NCI-H187 treated with DMSO at 0.1 percent for 48 hours (cell line): Measurements from ENCODE around the gene C20orf173.
"Not testable (repeated sequence)": the region's sequence is repeated elsewhere in the genome, so short reads cannot be mapped to it uniquely, and the experiment has no call there.

ENCODE experiments used
- DNase-seq: peaks from one replicate; lab custom pipeline; 2025; lab: John Stamatoyannopoulos, UW

The C20orf173 gene, protein sequence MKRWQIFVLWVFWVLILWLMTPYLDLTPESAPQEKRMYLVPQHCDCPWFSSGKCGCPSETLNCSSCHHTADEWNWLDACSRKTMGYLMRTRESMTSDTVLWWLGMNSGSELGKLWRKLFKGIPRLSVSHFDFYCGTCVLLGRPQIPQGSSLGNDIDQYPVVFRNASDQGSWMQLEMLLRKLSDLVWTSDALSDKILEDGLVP

DNA sequence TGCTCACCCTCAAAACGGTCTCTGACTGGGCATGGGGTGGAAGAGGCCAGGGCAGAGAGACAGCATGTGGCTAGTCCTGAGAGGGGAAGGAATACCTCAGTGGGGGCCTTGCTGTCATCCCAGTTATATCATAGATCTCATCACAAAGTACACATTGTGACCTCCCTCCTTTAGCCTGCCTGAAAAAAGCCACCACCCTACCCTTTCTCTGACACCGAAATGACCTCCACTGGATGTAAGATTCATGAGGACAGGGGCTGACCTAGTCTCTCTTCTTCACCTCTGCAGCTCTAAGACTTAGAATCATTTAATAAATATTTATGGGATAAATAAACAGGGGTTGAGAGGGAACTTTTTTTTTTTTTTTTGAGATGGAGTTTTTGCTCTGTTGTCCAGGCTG is at the start of gene C20orf173:
TSS of gene C20orf173 (minus strand) at position 101 of the 400 bp plus-strand sequence. CDS start 279 bp downstream, outside the sequence.
- no peak for DNase-seq

DNA sequence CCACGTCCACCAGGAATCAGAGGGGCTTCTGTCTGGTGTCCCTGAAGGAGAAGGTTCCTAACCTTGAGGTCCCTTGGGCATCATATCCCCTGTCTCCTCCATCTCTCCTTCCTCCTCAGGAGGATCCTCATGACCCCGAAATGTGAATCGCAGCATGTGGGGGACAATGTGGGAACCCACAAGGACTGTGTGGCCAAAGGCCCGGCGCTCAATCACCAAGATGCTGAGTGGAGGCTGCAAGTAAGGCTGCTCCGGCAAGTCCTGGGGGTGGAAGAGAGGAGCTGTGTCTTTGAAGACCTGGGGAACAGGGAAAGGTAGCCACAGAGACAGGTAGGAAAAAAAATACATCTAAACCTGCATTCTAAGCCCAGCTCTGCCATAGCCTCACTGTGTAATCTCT is 49.7 kb upstream of the C20orf173 start:
- DNase-seq, result no peak

DNA sequence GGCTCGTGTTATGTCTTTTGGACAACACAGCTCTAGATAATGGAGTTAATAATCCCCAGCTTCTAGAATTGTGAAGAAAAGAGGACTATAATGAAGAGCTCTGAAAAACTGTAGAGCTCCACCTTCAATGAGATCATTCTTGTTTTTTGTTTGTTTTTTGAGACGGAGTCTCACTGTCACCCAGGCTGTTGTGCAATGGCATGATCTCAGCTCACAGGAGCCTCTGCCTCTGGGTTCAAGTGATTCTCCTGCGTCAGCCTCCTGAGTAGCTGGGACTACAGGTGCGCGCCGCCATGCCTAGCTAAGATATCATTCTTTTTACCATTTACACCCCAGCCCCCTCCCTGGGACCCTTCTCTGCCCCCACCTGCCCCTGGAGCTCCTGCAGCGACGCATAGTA is 49.0 kb upstream of the C20orf173 start:
- no peak for DNase-seq

DNA sequence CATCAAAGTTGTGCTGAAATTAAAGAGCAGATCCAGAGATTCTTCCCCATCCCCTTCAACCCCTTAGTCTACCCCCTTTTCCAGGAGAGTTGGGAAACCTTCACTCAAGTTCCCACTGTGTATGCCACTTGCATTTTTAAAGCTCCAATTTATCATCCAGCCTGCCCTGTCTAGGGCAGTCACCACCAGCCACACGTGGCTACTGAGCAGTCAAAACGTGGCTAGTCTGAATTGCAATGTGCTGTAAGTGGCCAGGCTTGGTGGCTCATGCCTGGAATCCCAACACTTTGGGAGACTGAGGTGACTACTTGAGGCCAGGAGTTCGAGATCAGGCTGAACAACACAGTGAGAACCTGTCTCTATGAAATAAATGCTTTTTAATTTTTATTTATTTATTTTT is 47.4 kb upstream of the C20orf173 start:
- no peak for DNase-seq

DNA sequence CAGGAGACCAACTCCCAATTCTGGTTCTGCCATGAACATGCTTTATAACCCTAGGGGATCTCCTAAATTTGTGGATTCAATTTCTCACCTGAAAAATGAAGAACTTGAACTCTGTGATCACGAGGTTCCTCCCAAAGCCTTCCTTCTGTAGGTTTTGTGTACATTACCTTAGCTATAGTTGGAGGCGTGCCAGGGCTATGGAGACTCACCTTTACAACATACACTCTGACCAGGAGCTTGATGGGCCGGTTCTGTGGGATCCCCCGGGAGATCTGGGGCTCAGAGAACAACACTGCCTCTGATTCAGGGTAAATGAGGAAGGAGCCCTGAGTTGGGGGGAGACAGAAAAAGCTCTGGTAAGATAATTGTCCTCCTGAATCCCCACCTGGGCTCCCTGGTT is 46.5 kb upstream of the C20orf173 start:
- DNase-seq, result no peak

DNA sequence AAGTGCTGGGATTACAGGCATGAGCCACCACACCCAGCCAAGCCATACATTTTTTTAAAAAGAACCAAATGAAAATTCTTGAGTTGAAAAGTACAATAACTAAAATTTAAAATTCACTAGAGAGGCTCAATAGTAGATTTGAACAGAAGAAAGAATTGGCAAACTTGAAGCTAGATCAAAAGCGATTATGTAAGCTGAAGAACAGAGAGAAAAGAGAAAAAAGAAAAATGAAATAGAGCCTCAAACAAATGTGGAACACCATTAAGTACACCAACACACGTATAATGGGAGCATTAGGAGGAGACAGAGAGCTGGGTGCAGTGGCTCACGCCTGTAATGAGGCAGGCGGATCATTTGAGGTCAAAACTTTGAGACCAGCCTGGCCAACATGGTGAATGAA is 43.4 kb upstream of the C20orf173 start:
- no peak for DNase-seq

DNA sequence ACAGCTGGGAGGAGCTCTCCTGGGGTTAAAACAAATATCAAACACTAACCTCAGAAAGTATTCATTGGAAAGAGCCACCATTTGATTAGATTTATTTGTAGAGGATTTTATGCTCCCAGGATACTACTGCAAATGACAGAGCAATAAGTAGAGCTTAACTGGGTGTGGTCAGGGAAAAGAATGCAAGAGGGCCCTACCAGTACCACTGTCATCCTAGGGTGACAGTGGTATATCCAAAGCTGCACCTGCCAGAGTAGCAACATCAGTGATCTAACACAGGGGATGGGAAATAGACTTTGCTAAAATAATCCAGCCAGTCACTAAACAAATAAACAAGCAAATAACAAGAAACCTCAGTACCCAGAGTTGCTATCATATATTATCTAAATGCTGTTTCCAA is 42.1 kb upstream of the C20orf173 start:
- no peak for DNase-seq

DNA sequence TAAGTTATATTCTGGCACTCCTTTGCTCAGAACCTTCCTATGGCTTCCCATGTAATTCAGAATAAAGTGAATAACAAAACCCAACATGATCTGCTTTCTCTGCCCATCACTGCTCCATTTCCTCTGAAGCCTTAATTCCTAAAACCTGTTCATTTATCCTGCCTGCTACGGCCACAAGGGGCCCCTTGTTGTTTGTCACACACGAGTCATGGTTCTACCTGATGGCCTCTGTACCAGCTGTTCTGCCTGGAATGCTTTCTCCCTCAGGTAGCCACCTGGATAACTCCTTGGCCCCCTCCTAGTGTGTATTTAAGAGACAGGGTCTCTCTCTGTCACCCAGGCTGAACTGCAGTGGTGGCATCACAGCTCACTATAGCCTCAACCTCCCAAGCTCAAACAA is 39.2 kb upstream of the C20orf173 start:
- no peak for DNase-seq

DNA sequence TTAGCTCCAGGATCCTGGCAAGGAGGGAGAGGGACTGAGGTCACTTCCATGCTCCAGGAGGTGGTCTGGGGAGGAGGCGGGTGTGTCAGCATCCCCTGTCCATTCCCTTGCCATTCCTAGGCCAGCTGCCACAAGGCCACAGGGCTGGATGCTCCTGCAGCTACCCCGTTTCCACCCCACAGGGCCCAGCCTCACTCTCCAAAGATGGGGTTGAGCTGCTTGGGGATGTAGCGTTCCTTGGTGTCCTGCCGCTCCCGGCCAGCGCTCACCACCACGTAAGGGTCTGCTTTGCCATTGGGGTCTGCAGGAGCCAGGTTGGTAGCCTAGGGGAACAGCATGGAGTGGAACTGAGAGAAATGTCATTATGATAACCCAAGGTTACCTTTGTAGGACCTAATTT is 35.5 kb upstream of the C20orf173 start:
- no peak for DNase-seq

DNA sequence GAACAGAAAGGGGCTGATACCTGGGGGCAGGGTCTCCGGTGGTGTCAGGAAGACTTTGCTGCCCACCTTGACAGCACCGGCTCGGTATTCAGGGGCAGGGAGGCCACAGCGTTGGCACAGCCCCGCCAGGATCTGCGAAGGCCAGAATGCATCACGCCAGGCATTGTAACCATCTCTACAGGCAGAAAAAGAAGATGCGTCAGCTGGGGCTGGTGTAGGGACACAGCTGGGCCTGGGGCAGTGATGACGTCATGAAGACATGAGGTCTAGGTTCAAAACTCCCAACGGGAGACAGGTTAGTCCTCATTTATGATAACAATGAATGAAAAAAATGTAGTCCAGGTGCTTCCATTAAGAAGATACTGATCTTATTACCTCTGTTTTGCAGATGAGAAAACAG is 34.4 kb upstream of the C20orf173 start:
- DNase-seq, result no peak

DNA sequence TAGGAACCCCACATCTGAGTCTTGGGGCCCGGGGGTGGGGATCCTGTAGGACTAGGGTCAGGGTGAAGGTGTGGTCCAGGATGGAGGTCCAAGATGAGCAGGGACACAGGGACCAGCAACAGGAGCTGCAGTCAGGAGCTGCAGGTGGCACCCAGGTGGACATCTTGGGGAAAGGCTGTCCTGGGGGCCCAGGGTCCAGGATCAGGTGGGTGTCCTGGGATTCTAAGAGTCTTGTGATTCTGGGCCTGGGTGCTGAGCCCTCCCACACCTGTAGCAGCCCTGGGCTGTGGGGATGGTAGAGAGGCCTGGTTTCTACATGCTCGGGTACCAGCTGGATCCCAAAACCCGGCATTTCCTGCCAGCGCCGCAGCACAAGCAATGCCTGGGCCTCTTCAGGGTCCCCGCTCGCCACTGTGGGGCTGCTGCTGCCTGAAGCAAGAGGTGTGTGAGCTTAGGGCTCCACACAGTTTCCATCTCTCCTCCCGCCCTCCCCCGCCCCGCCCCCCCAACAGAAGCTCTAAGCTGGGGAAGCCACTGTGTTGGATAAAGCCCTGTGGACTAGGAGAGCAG is 33.2 kb upstream of the C20orf173 start:
- DNase-seq, result no peak

DNA sequence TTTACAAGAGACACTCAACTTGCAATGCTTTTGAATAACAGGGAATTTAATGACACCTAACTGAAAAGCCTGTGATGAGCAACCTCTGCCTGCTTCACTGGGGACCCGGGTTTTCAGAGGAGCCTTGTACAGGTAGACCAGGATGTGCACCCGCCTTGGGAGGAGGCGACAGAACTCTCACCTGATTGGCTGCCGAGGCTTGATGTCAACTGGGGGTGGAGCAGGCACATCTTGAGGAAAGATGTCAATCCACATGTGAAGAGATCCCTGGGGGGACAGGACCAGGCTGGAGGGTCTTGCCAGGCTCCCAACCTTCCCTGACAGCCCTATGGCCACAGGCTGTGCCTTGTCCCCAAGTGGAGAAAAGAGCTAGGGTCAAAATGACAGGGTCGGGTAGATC is 32.2 kb upstream of the C20orf173 start:
- DNase-seq, result no peak

DNA sequence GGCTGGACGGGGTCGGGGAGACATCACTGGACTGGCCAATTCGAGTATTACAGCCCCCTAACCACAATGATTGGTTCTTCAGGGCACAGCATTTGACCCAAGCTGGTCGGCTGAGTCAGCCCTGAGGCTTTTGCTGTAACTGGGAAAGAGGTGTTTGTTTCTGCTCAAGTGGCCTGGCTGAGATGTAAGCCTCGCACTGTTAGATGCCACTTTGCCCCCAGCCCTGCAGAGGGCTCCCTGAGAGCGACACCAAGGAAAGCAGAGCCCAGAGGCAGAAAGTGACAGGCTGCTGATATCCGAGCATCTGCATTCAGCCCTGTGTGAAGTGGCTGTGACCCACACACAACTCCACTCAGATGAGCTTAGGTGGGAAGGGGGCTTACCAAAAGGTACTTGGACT is 31.8 kb upstream of the C20orf173 start:
- DNase-seq, result no peak

DNA sequence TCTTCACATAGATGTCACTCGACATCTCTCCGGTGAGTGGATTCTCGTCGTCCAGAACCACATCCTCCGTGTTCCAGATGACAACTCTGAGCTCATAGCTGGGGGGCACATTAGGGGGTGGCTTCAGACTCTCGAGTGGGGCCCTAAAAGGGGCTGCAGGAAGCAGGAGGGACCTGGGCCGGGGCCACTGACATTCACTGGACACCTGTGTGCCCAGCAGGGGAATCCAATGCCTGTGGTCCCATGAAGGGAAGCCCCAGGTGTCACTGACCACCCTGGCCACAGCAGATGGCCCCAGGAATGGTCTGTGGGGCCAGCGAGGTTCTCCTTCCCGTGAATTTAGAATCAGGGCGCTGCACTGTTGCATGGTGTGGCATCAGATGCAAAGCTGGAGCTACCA is 31.1 kb upstream of the C20orf173 start:
- no peak for DNase-seq

DNA sequence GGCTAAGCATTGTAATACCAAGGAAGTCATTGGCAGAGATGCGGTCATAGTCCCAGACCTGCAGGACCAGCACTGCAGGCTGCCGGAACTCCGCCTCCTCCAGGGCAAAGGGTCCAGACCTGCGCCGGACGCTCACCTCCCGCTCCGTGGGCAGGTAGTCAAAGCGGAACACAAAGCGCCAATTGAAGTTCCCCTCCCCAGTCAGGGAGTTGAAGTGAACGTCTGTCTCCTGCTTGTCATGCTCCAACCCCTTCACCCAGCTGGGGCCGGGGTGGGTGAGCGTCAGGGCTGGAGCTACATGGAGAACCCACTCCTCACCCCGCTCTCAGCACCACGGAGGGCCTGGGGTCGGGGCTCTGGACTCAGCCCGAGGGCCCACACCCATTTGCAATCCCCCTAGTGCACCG is 30.7 kb upstream of the C20orf173 start:
- no peak for DNase-seq

DNA sequence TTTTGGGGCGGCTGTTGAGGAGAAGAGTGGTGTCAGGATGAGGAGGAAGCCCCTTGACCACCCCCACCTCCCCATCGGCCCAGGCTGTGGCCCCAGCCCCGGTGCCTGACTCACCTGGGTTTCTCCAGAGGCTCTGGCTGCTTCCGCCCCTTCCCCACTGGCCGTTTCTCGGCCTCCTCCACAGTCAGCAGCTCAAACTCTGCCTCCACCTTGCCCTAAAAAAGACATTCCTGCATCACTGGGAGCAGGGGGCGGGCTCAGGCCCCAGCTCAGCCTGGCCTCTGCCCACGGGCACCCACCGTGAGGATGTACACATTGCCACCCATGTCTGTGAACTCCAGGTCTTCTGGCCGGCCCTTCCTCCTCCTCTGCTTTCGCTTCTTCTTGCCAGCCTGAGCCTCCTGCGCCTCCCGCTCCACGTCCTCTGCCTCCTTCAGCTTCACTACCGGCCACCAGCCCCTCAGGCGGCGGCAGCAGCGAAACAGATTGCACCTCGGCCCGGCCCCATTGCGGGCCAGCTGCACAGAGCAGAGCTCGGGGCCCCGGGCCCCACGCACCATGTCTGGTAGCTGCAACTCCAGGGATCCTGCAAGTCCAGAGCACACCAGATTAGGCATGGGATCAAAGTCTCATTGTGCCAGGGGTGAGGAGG is 29.7 kb upstream of the C20orf173 start:
- DNase-seq, result no peak

DNA sequence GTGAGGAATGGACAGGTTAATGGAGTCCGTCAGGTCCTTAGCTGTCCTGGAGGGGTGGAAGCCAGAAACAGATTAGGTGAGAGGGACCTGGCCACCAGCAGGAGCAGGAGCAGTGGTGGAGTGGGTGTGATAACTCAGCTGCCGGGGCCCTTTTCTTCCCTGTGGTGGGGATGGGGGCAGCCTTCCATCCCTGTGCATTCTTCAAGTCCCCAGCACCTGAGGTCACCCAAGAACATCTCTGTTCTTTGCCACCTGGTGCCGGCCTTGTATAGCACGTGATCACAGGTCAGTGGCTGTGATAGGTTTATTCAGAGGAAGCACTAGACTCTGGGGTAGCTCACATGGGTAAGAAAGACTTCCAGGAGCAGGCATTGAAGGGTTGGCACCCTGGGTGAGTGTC is 29.0 kb upstream of the C20orf173 start:
- no peak for DNase-seq

DNA sequence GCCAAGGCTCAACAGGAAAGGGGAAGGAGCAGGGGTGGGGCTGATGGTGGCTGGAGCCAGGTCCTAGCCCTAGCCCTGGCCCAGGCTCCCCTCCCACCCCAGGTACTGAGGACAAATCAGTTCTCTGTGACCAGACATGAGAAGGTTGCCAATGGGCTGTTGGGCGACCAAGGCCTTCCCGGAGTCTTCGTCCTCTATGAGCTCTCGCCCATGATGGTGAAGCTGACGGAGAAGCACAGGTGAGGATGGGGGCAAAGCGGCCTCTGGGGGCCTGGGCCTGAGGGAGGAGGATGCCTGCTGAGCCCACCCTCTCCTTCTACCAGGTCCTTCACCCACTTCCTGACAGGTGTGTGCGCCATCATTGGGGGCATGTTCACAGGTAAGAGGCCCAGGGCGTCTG is 27.4 kb upstream of the C20orf173 start:
- no peak for DNase-seq

DNA sequence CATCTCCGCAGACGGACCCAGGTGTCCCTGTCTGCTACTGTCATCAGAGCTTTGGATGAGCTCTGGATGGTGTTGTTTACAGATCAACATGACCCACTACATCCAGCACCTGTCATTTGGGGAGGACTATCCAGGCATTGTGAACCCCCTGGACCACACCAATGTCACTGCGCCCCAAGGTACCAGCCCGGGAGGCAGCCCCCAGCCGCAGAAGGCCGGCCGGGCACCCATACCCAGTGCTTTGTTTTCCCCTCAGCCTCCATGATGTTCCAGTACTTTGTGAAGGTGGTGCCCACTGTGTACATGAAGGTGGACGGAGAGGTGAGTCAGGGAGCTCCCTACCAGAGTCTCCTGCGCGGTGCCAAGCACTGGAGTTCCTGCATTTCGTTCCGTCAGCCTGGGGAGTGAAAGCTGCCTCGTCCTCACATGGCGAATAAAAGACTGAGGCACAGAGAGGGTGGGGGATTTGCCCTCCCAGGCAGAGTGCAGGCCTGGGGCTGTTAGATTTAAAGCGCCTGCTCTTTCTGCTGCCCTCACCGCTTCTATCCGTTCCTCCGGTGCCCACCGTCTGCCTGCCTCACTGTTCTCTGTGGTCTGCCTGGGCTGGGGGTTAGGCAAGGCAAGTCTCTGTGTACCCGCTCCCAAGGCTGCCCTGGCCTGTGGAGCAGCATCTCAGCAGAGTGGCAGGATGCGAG is 26.6 kb upstream of the C20orf173 start:
- DNase-seq, result no peak

DNA sequence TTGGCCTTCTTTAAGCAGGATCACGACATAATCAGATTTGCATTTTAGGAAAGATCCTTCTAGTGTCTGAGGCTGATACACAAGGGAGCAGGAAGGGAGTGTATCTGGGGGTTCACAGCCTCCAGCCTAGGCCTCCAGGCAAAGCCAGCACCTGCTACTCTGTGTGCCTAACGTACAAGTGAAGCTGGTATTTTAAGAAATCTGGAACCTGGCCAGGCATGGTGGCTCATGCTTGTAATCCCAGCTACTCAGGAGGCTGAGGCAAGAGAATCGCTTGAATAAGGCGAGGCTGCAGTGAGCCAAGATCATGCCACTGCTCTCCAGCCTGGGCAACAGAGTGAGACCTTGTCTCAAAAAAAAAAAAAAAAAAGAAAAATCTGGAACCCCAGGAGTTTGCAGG is 26.0 kb upstream of the C20orf173 start:
- not testable (repeated sequence) for DNase-seq

DNA sequence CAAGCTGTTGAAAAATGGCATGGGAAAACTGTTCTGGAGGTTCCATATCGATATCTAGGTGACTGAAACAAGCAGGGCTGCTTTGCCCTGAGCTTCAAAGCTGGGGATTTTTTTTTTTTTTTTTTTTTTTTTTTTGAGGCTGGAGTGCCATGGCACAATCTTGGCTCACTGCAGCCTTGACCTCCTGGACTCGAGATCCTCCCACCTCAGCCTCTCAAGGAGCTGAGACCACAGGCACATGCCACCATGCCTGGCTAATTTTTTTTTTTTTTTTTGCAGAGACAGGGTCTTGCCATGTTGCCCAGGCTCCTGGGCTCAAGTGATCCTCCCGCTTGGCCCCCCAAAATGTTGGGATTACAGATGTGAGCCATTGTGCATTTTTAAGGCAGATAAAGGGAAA is 23.5 kb upstream of the C20orf173 start:
- DNase-seq, result no peak

DNA sequence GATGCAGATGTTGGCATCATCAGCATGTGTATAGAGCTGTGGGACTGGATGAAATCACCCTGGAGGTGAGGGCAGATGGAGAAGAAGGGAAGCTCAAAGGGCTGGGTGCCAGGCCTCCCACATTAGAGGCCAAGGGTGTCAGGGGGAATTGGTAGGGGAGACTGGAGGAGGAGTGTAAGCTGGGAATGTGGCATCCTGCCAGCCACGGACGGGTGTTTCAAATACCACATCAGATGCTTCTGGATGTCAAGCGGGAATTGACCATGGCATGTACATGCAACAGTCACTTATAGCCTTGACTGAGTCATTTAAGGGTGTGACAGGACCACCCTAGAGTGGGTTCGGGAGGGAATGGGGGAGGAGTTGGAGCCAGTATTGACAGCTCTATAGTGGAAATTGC is 22.1 kb upstream of the C20orf173 start:
- DNase-seq, result no peak

DNA sequence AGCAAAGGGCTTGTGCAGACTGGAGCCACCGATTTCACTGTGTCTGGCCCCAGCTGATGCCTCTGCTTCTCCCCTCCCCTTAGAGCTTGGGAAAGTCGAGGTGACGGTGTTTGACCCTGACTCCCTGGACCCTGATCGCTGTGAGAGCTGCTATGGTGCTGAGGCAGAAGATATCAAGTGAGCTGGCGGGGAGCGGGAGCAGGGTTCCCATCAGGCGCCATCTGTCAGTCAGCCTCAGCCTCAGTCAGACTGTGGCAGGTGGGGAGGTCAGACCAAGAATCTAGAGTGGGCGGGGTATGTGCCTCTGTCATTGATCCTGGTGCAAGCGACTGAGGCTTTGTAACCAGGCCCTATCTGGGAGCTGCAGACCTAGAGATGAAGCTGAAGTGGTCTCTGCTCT is 17.9 kb upstream of the C20orf173 start:
- DNase-seq, result no peak
